ENCODE data around the gene ACYP1. TPM values are rescaled to one million over a fixed set of nuclear protein-coding genes. Genes with fewer than 3 reads are reported as not detected.

Gene ACYP1
- total RNA-seq, 2 experiments from 2014 or later, result 65.0 to 97.5 TPM

DNA sequence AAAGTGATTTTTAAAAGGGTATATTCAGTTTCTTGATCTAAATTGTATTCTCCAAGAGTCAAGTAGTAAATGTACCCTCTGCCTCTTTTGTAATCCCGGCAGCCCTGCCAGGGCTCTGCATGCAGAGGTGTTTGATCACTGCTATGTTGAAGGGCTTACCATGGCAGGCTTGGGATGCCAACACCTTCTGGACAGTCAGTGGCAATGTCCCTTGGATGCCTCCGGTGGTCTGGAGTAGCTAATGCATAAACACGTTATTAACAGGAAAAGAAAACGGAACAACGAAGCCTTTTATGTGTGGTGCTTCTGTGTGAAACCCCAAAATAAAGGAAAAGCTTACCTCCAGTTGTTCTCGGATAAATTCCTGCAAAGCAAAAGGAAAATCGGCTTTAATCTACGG is 41.2 kb downstream of the ACYP1 start:
- Histone ChIP-seq H3K4me1 (ENCODE audit: insufficient read depth, low read length, poor library complexity, severe bottlenecking) (no peaks in the 10 kb centered on the region), H3K79me2 (ENCODE audit: insufficient read depth, low read depth, low read length) (no peaks in the 10 kb centered on the region), H3K4me3 (ENCODE audit: low read depth, low read length, poor library complexity, severe bottlenecking) (no peak overlapping the region), H4K20me1 (ENCODE audit: insufficient read depth, low read length) (no peaks in the 10 kb centered on the region), H3K9me2 (ENCODE audit: insufficient read depth, low read length) (no peaks in the 10 kb centered on the region), H3K9me3 (ENCODE audit: low read length) (no peaks in the 10 kb centered on the region), H3K4me2 (ENCODE audit: low read length) (no peak overlapping the region), H3K36me3 (ENCODE audit: insufficient read depth, low read length) (no peaks in the 10 kb centered on the region), H3K27ac (ENCODE audit: low read depth, low read length, poor library complexity, severe bottlenecking) (no peak overlapping the region), H2AFZ (ENCODE audit: low read length) (no peak overlapping the region)
- TF ChIP-seq, protein P1, sequence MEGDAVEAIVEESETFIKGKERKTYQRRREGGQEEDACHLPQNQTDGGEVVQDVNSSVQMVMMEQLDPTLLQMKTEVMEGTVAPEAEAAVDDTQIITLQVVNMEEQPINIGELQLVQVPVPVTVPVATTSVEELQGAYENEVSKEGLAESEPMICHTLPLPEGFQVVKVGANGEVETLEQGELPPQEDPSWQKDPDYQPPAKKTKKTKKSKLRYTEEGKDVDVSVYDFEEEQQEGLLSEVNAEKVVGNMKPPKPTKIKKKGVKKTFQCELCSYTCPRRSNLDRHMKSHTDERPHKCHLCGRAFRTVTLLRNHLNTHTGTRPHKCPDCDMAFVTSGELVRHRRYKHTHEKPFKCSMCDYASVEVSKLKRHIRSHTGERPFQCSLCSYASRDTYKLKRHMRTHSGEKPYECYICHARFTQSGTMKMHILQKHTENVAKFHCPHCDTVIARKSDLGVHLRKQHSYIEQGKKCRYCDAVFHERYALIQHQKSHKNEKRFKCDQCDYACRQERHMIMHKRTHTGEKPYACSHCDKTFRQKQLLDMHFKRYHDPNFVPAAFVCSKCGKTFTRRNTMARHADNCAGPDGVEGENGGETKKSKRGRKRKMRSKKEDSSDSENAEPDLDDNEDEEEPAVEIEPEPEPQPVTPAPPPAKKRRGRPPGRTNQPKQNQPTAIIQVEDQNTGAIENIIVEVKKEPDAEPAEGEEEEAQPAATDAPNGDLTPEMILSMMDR (conservative IDR thresholded peaks at IDR 0.05; ENCODE audit: low read length), result peak; percentile 79
- no peak for TF ChIP-seq EZH2phosphoT487 (IDR thresholded peaks at IDR 0.05; ENCODE audit: borderline replicate concordance, low read depth, low read length)
- ChIA-PET POLR2A (interaction anchor here (1.0 kb wide), 2 partner anchors 19 to 42 kb away, joined by 3 read pairs; partner anchors contain the start of gene ACYP1), CTCF (ENCODE audit: unreplicated experiment) (interaction anchor here (0.8 kb wide), 1 partner anchor 20 kb away, joined by 3 read pairs; the partner anchor contains the start of gene EIF2B2)
- intact Hi-C loops (cut with micrococcal nuclease; ENCODE audit: unreplicated experiment), result loop anchor here (5.0 kb wide), 1 partner anchor 75 kb away; no protein-coding TSS in a partner anchor
- BruUV-seq (replicated peaks), result no TSS peak
- DNase-seq (ENCODE audit: low spot score), result peak; percentile 44

DNA sequence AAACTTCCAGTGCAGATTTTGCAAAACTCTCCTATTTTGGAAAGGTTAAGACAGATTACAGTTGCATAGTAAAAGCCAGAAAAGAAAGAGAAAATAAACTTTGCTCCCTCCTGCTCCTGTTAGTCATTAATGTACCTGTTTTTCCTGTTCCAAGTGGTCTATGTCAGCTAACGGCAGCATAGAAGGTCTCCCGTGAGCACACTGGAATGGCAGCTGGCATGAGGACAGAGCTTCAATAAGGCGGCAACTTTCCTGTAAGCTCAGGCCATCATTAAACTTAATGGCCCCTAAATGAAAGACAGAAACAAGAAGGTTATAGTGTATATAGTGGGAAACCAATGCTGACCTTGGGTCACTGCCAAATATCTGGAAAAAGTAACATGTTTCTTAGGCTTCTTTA is 45.1 kb downstream of the ACYP1 start:
- CTCF ChIA-PET (ENCODE audit: unreplicated experiment), result interaction anchor here (0.5 kb wide), 1 partner anchor 114 kb away, joined by 3 read pairs; no protein-coding TSS in a partner anchor
- Histone ChIP-seq H4K20me1 (ENCODE audit: insufficient read depth, low read length) (no peaks in the 10 kb centered on the region), H3K4me3 (ENCODE audit: low read depth, low read length, poor library complexity, severe bottlenecking) (no peak overlapping the region), H3K27ac (ENCODE audit: low read depth, low read length, poor library complexity, severe bottlenecking) (no peak overlapping the region), H3K79me2 (ENCODE audit: insufficient read depth, low read depth, low read length) (no peaks in the 10 kb centered on the region), H3K4me2 (ENCODE audit: low read length) (no peak overlapping the region), H3K4me1 (ENCODE audit: insufficient read depth, low read length, poor library complexity, severe bottlenecking) (no peaks in the 10 kb centered on the region), H3K36me3 (ENCODE audit: insufficient read depth, low read length) (no peaks in the 10 kb centered on the region), H3K9me2 (ENCODE audit: insufficient read depth, low read length) (no peaks in the 10 kb centered on the region), H2AFZ (ENCODE audit: low read length) (no peak overlapping the region), H3K9me3 (ENCODE audit: low read length) (no peaks in the 10 kb centered on the region)
- TF ChIP-seq, protein P1 (conservative IDR thresholded peaks at IDR 0.05; ENCODE audit: low read length), result no peak
- TF ChIP-seq EZH2phosphoT487 (IDR thresholded peaks at IDR 0.05; ENCODE audit: borderline replicate concordance, low read depth, low read length), result no peak
- no TSS peak for BruUV-seq (replicated peaks)
- intact Hi-C loops (cut with micrococcal nuclease; ENCODE audit: unreplicated experiment), result no loop called here
- POLR2A ChIA-PET, result interaction anchor here (0.6 kb wide), 1 partner anchor 226 kb away, joined by 3 read pairs; no protein-coding TSS in a partner anchor
- DNase-seq (ENCODE audit: low spot score), result no peak

DNA sequence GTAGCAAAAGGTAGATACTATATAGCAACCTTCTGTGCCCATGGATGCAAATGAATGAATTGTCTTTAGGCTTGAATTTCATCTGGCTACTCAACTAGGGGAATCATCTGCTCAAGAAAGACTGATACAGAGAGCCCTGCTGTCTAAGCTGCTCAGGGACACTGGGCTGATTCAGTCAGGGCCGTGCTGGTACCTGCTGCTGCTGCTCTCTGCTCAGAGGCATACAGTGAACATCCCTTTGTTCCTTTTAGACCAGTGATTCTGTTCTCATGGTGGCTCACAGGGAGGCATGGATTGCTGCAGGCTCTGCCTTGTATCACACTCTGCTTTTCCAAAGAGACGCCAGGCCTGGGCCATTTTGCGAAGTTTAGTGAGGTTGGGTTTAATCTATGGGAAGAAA is 47.0 kb downstream of the ACYP1 start:
- no peak overlapping the region for H3K4me2 ChIP-seq (ENCODE audit: low read length)
- no peaks in the 10 kb centered on the region for H4K20me1 ChIP-seq (ENCODE audit: insufficient read depth, low read length)
- no peaks in the 10 kb centered on the region for H3K79me2 ChIP-seq (ENCODE audit: insufficient read depth, low read depth, low read length)
- no TSS peak for BruUV-seq (replicated peaks)
- H3K4me1 ChIP-seq (ENCODE audit: insufficient read depth, low read length, poor library complexity, severe bottlenecking), result no peaks in the 10 kb centered on the region
- intact Hi-C loops (cut with micrococcal nuclease; ENCODE audit: unreplicated experiment), result no loop called here
- POLR2A ChIA-PET, result interaction anchor here (0.6 kb wide), 2 partner anchors 13 to 127 kb away, joined by 3 read pairs; no protein-coding TSS in a partner anchor
- no peak overlapping the region for H2AFZ ChIP-seq (ENCODE audit: low read length)
- CTCF ChIA-PET (ENCODE audit: unreplicated experiment), result no interaction called here
- H3K4me3 ChIP-seq (ENCODE audit: low read depth, low read length, poor library complexity, severe bottlenecking), result no peak overlapping the region
- TF ChIP-seq EZH2phosphoT487 (IDR thresholded peaks at IDR 0.05; ENCODE audit: borderline replicate concordance, low read depth, low read length), result no peak
- TF ChIP-seq, protein P1 (conservative IDR thresholded peaks at IDR 0.05; ENCODE audit: low read length), result no peak
- H3K36me3 ChIP-seq (ENCODE audit: insufficient read depth, low read length), result no peaks in the 10 kb centered on the region
- no peak overlapping the region for H3K27ac ChIP-seq (ENCODE audit: low read depth, low read length, poor library complexity, severe bottlenecking)
- H3K9me3 ChIP-seq (ENCODE audit: low read length), result no peaks in the 10 kb centered on the region
- H3K9me2 ChIP-seq (ENCODE audit: insufficient read depth, low read length), result no peaks in the 10 kb centered on the region
- DNase-seq (ENCODE audit: low spot score), result no peak
